AG09319 (cell line): Measurements from ENCODE around the gene PITPNM3.

ENCODE experiments used
- DNase-seq: peaks from one replicate; pipeline ENCODE4 v3.0.0-alpha.2; 2010; ENCODE audit warnings: low read depth; ENCODE audit errors: extremely low read depth
- TF ChIP-seq, protein P1 (sequence below): IDR thresholded peaks from 2 replicates; pipeline ENCODE4 v1.5.1; 2011; ENCODE audit warnings: low read depth, mild to moderate bottlenecking, inconsistent platforms, low read length, moderate library complexity

PITPNM3 gene

DNA sequence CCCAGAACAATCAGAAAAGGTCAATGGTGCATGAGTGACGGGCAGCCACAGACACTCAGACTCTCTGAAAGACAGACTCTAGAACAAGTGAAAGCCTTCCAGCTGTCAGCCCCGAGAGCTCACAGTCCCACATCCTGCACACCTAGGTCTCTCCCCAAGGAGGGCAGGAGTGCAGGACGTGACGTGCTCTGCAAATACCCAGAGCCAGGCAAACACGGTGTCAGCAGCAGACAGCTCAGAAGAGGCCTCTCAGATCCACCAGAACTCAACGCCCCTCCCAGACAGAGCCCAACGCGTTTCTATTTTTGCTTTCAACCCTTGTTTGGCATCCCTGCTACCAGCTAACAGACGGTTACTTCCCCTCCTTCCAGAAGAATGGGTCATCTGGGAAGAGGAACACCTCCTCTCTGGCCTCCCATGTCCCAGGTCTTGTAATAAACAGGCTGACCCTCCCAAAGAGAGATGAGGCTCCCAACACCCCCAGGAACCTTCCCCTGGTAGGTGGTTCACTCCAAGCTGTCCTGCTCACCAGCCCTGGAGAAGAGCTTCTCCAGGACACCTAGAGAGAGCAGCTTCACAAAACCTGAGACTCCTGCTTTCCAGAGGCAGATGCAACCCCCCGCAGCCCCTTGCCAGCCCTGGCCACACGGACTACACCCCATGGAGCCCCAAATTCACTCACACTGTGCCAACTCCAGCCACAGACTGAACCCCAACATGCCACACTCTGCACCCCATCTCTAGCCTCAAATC is 7.6 kb downstream of the PITPNM3 start:
- no peak for DNase-seq
- TF ChIP-seq, protein P1, sequence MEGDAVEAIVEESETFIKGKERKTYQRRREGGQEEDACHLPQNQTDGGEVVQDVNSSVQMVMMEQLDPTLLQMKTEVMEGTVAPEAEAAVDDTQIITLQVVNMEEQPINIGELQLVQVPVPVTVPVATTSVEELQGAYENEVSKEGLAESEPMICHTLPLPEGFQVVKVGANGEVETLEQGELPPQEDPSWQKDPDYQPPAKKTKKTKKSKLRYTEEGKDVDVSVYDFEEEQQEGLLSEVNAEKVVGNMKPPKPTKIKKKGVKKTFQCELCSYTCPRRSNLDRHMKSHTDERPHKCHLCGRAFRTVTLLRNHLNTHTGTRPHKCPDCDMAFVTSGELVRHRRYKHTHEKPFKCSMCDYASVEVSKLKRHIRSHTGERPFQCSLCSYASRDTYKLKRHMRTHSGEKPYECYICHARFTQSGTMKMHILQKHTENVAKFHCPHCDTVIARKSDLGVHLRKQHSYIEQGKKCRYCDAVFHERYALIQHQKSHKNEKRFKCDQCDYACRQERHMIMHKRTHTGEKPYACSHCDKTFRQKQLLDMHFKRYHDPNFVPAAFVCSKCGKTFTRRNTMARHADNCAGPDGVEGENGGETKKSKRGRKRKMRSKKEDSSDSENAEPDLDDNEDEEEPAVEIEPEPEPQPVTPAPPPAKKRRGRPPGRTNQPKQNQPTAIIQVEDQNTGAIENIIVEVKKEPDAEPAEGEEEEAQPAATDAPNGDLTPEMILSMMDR = no peak

DNA sequence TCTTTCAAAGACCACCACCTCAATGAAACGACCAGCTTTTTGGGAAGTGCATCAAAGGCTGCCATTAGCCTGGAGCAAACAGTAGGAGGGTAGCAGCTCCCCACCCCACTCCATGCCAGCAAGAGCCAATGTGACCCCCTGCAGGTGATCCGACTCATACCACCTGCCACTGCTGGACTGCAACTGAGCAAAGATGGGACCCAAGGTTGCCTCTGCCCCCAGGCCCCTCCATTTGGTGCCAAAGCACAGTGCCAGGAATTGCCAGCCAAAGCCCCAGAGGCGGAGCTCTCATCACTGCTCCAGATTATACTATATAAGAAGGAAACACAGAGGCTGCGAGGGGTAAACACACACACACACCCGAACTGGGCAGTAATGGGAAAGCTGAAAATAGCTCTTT is 8.3 kb downstream of the PITPNM3 start:
- DNase-seq = no peak
- TF ChIP-seq, protein P1 = no peak

DNA sequence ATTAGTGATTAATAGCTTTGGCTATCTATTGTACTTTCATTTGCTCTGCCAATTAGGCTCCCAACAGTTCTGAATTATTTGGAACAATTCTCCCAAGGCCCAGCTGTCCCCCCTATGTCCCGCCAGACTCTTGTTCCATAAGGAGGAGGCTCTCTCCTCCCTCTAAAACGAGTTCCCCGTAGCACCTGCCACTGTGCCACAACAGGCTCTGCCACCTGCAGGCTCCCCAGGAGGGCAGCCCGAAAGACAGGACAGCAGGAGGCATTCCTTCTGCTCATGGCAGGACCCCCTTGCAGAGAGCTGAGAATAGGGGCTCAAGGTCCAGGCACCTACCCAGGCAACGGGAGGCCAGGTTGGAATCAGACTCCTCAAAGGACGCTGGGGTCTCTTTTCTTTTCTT is 9.0 kb downstream of the PITPNM3 start:
- TF ChIP-seq, protein P1 = no peak
- no peak for DNase-seq

DNA sequence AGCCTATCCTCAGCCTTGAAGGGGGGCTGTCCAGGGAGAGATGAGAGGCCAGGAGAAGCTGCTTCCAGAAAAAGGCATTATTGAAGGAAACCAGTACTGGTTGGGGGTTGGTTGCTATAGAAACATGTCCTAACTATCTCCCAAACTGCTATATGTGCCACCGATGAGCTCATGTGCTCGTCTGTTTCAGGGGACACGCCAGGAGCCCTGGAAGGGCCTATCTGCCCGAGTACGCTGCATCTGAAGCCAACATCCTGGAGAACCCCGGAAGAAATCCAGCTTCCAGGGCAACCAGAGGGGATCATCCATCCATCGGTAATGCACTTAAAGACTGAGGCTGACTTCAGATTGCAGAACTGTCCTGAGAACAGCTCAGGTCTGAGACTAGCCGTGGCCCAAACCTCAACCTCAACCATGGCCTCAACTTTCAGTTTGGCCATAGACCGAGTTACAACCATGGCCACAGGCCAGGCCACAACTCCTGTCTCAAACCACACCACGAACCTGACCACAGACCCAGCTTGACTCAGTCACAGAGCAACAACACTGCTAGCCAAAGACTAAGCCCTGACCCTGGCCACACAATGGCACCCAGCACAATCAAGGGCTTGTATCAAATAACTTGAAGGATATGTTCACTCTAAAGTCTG is 10.2 kb downstream of the PITPNM3 start:
- TF ChIP-seq, protein P1 = no peak
- DNase-seq = no peak

DNA sequence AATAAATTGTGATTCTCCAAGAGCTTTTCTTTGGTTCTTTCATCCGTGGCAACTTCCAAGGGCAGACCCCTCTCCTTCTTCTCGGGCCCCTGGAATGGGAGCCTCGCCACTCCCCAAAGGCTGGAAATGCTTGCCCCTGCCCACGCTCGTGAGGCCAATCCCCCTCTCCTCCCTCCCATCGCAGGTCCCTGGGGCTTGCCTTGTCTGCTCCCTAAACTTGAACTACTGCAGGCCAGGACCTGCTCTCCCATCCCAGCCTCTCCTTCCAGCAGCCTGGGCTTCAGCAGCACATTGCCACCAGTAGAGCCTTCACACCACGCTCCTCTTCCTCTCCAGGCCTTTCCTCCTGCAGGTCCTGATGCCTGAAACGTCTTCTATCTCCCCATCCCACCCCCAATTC is 11.1 kb downstream of the PITPNM3 start:
- DNase-seq = no peak

DNA sequence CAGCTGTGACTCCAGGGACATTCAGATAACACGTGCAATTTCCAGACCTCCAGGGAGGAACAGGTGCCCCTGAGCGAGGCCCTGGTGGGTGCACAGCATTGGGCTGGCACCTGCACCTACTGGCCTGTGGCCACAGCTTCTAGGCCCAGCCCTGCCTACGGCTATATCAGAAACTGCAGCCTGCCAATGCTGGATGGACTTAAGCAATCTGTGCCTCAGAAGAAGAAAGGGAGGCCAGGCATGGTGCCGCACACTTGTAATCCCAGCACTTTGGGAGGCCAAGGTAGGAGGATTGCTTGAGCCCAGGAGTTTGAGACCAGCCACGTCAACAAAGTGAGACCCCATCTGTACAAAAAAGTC is 12.4 kb downstream of the PITPNM3 start:
- TF ChIP-seq, protein P1 = no peak
- DNase-seq = no peak

More for the DNA sequence above, 11.1 kb downstream of the PITPNM3 start:
- TF ChIP-seq, protein P1 = no peak
